CD1c-positive myeloid dendritic cell (primary cell): ENCODE data around the gene LRIT3.
"Not testable (repeated sequence)": the region's sequence is repeated elsewhere in the genome, so short reads cannot be mapped to it uniquely, and the experiment has no call there.

Experiments used
- DNase-seq: peaks from one replicate; pipeline ENCODE4 v3.0.0-alpha.2; 2016; ENCODE audit errors: extremely low spot score

Gene LRIT3

GRCh38 chr4:109850601-109851000 is 2.7 kb downstream of the LRIT3 start:
- DNase-seq = no peak

- DNase-seq = not testable (repeated sequence)
Measured at GRCh38 chr4:109859426-109860300, 11.8 kb downstream of the LRIT3 start.

- no peak for DNase-seq
Measured at GRCh38 chr4:109861271-109861670, 13.4 kb downstream of the LRIT3 start.

- no peak for DNase-seq
Measured at GRCh38 chr4:109861916-109862511, 14.1 kb downstream of the LRIT3 start.

GRCh38 chr4:109864134-109864533 is 16.2 kb downstream of the LRIT3 start:
- DNase-seq = no peak

GRCh38 chr4:109870061-109870460 is 22.2 kb downstream of the LRIT3 start:
- DNase-seq = no peak

- no peak for DNase-seq
Measured at GRCh38 chr4:109872065-109872464, 24.2 kb downstream of the LRIT3 start.

- DNase-seq = no peak
Measured at GRCh38 chr4:109872950-109873656, 25.2 kb downstream of the LRIT3 start.

- DNase-seq = no peak
Measured at GRCh38 chr4:109873791-109874514, 26.0 kb downstream of the LRIT3 start.

- DNase-seq = no peak
Measured at GRCh38 chr4:109875106-109875505, 27.2 kb downstream of the LRIT3 start.

- not testable (repeated sequence) for DNase-seq
Measured at GRCh38 chr4:109875553-109875952, 27.6 kb downstream of the LRIT3 start.

- no peak for DNase-seq
Measured at GRCh38 chr4:109876634-109877265, 28.8 kb downstream of the LRIT3 start.

- DNase-seq = no peak
Measured at GRCh38 chr4:109877400-109877799, 29.5 kb downstream of the LRIT3 start.

GRCh38 chr4:109878355-109878754 is 30.4 kb downstream of the LRIT3 start:
- DNase-seq = no peak

GRCh38 chr4:109879081-109879480 is 31.2 kb downstream of the LRIT3 start:
- no peak for DNase-seq

- no peak for DNase-seq
Measured at GRCh38 chr4:109879636-109880314, 31.9 kb downstream of the LRIT3 start.

GRCh38 chr4:109886303-109886702 is 38.4 kb downstream of the LRIT3 start:
- DNase-seq = no peak

GRCh38 chr4:109887071-109887470 is 39.2 kb downstream of the LRIT3 start:
- no peak for DNase-seq

GRCh38 chr4:109890076-109890475 is 42.2 kb downstream of the LRIT3 start:
- no peak for DNase-seq

- DNase-seq = no peak
Measured at GRCh38 chr4:109902559-109903251, 54.8 kb downstream of the LRIT3 start.
